ENCODE results near the gene KARS1.
"Not testable (repeated sequence)": the region's sequence is repeated elsewhere in the genome, so short reads cannot be mapped to it uniquely, and the experiment has no call there.

Gene KARS1

GRCh38 chr16:75624921-75625334 lies 22.5 kb downstream of the KARS1 start:
- no peak for DNase-seq (ENCODE audit: low spot score)

GRCh38 chr16:75622761-75623605 lies 24.5 kb downstream of the KARS1 start, which contains the start of gene ADAT1:
Gene ADAT1 (minus strand): TSS chr16:75623281. CDS start chr16:75620799, 2,482 bp downstream.
- DNase-seq (ENCODE audit: low spot score), result peak; percentile 95

GRCh38 chr16:75621170-75621477 lies 26.3 kb downstream of the KARS1 start:
- peak; percentile 39 for DNase-seq (ENCODE audit: low spot score)

GRCh38 chr16:75620326-75621169 lies 26.9 kb downstream of the KARS1 start:
- DNase-seq (ENCODE audit: low spot score), result peak; percentile 74

- DNase-seq (ENCODE audit: low spot score), result no peak
Measured at GRCh38 chr16:75618780-75619179, 28.7 kb downstream of the KARS1 start.

- no peak for DNase-seq (ENCODE audit: low spot score)
Measured at GRCh38 chr16:75617121-75617520, 30.3 kb downstream of the KARS1 start.

GRCh38 chr16:75616521-75617010 lies 30.9 kb downstream of the KARS1 start:
- peak; percentile 28 for DNase-seq (ENCODE audit: low spot score)

GRCh38 chr16:75615619-75616018 lies 31.8 kb downstream of the KARS1 start:
- no peak for DNase-seq (ENCODE audit: low spot score)

- no peak for DNase-seq (ENCODE audit: low spot score)
Measured at GRCh38 chr16:75614066-75614897, 33.2 kb downstream of the KARS1 start.

GRCh38 chr16:75606507-75606906 lies 41.0 kb downstream of the KARS1 start:
- no peak for DNase-seq (ENCODE audit: low spot score)

- DNase-seq (ENCODE audit: low spot score), result no peak
Measured at GRCh38 chr16:75603241-75603640, 44.2 kb downstream of the KARS1 start.

- no peak for DNase-seq (ENCODE audit: low spot score)
Measured at GRCh38 chr16:75599452-75600277, 47.8 kb downstream of the KARS1 start.

- DNase-seq (ENCODE audit: low spot score), result no peak
Measured at GRCh38 chr16:75593825-75594820, 53.3 kb downstream of the KARS1 start.

GRCh38 chr16:75593308-75593707 lies 54.2 kb downstream of the KARS1 start:
- no peak for DNase-seq (ENCODE audit: low spot score)

GRCh38 chr16:75591927-75592326 lies 55.5 kb downstream of the KARS1 start:
- DNase-seq (ENCODE audit: low spot score), result not testable (repeated sequence)

- no peak for DNase-seq (ENCODE audit: low spot score)
Measured at GRCh38 chr16:75590920-75591843, 56.3 kb downstream of the KARS1 start.

GRCh38 chr16:75589306-75589705 lies 58.2 kb downstream of the KARS1 start:
- no peak for DNase-seq (ENCODE audit: low spot score)

- DNase-seq (ENCODE audit: low spot score), result no peak
Measured at GRCh38 chr16:75588716-75589115, 58.7 kb downstream of the KARS1 start.

GRCh38 chr16:75584108-75584507 lies 63.4 kb downstream of the KARS1 start:
- DNase-seq (ENCODE audit: low spot score), result no peak
